ENCODE results near the gene IL1RL1.
A peak's percentile ranks its signal among the peaks of the same experiment; 100 is the strongest.

The IL1RL1 gene

GRCh38 chr2:102335871-102336366, 24.6 kb downstream of the IL1RL1 start:
- no peak for DNase-seq (ENCODE audit: low spot score)

- DNase-seq (ENCODE audit: low spot score) = no peak
Observed at GRCh38 chr2:102336502-102336945, 25.2 kb downstream of the IL1RL1 start.

GRCh38 chr2:102337012-102337411, 25.6 kb downstream of the IL1RL1 start:
- no peak for DNase-seq (ENCODE audit: low spot score)

GRCh38 chr2:102337481-102338386, 26.4 kb downstream of the IL1RL1 start:
- DNase-seq (ENCODE audit: low spot score) = no peak

- no peak for DNase-seq (ENCODE audit: low spot score)
Observed at GRCh38 chr2:102340778-102341177, 29.4 kb downstream of the IL1RL1 start.

GRCh38 chr2:102342888-102343287, 31.5 kb downstream of the IL1RL1 start:
- no peak for DNase-seq (ENCODE audit: low spot score)

GRCh38 chr2:102344397-102344796, 33.0 kb downstream of the IL1RL1 start:
- DNase-seq (ENCODE audit: low spot score) = no peak

- DNase-seq (ENCODE audit: low spot score) = no peak
Observed at GRCh38 chr2:102345329-102345920, 34.1 kb downstream of the IL1RL1 start.

GRCh38 chr2:102346381-102347130, 35.2 kb downstream of the IL1RL1 start:
- DNase-seq (ENCODE audit: low spot score) = no peak

GRCh38 chr2:102350137-102350793, 38.9 kb downstream of the IL1RL1 start:
- DNase-seq (ENCODE audit: low spot score) = no peak

- peak; percentile 60 for DNase-seq (ENCODE audit: low spot score)
Observed at GRCh38 chr2:102355526-102356380, 44.4 kb downstream of the IL1RL1 start, which contains the start of gene IL18R1. Gene IL18R1, plus strand, starts transcription at chr2:102355796. Its CDS starts 6,865 bp downstream, at chr2:102362661.

GRCh38 chr2:102356381-102356712, 45.0 kb downstream of the IL1RL1 start:
- no peak for DNase-seq (ENCODE audit: low spot score)

- no peak for DNase-seq (ENCODE audit: low spot score)
Observed at GRCh38 chr2:102356741-102357140, 45.4 kb downstream of the IL1RL1 start.

- DNase-seq (ENCODE audit: low spot score) = peak; percentile 18
Observed at GRCh38 chr2:102357937-102358336, 46.6 kb downstream of the IL1RL1 start.

- DNase-seq (ENCODE audit: low spot score) = no peak
Observed at GRCh38 chr2:102358496-102358895, 47.1 kb downstream of the IL1RL1 start.

- no peak for DNase-seq (ENCODE audit: low spot score)
Observed at GRCh38 chr2:102359527-102359926, 48.2 kb downstream of the IL1RL1 start.

GRCh38 chr2:102361632-102362241, 50.4 kb downstream of the IL1RL1 start:
- DNase-seq (ENCODE audit: low spot score) = no peak

GRCh38 chr2:102365763-102366162, 54.4 kb downstream of the IL1RL1 start:
- no peak for DNase-seq (ENCODE audit: low spot score)

GRCh38 chr2:102366406-102367112, 55.2 kb downstream of the IL1RL1 start:
- DNase-seq (ENCODE audit: low spot score) = no peak
